Caco-2 (cell line): ENCODE results near the gene TRPC5OS. TPM values are rescaled to one million over a fixed set of nuclear protein-coding genes. Genes with fewer than 3 reads are reported as not detected.

Experiments
- BruUV-seq: library from RNA; stranded (reverse); fragments of 400-500 nt; replicated peaks from 2 replicates; lab custom pipeline; 2021; lab: Mats Ljungman, UMichigan
- CTCF ChIA-PET: fragments of 300-600 bp; sonication (Branson Sonifier 250); formaldehyde crosslinking; loops from one replicate; lab custom pipeline; 2022; ENCODE audit warnings: antibody characterized with exemption; lab: Charles Lee
- POLR2A ChIA-PET: fragments of 300-600 bp; sonication (Branson Sonifier 250); formaldehyde crosslinking; loops from one replicate; lab custom pipeline; 2022; ENCODE audit warnings: antibody characterized with exemption; lab: Charles Lee
- DNase-seq, 2 experiments: peaks; one replicate each; pipeline versions ENCODE4 v3.0.0 to v3.0.0-alpha.2; 2020 to 2022
- H3K27me3 ChIP-seq: replicated peaks from 2 replicates; pipeline ENCODE4 v1.6.0; 2011; ENCODE audit warnings: low read length; ENCODE audit not compliant: control insufficient read depth, insufficient read depth
- H3K36me3 ChIP-seq: 2 replicates; pipeline ENCODE4 v1.5.1; 2011; ENCODE audit warnings: low read length; ENCODE audit not compliant: control insufficient read depth, insufficient read depth
- H3K4me1 ChIP-seq: fragments of 250-450 bp; sonication (Bioruptor Pico); 2 replicates; pipeline ENCODE4 v1.5.1; 2020; ENCODE audit warnings: mild to moderate bottlenecking
- H3K4me3 ChIP-seq: 2 replicates; pipeline ENCODE4 v1.5.1; 2011; ENCODE audit warnings: low read depth, mild to moderate bottlenecking, control low read depth, low read length
- H3K9me3 ChIP-seq: fragments of 250-450 bp; sonication (Bioruptor Pico); 2 replicates; pipeline ENCODE4 v1.5.1; 2020; ENCODE audit warnings: mild to moderate bottlenecking, moderate library complexity
- H3K27ac Mint-ChIP-seq: one replicate; pipeline ENCODE4 v1.8.0; 2022; ENCODE audit warnings: mixed read lengths; ENCODE audit not compliant: unreplicated experiment
- H3K27me3 Mint-ChIP-seq: one replicate; pipeline ENCODE4 v1.8.0; 2022; ENCODE audit warnings: mixed read lengths; ENCODE audit not compliant: insufficient read depth, unreplicated experiment
- H3K36me3 Mint-ChIP-seq: one replicate; pipeline ENCODE4 v1.8.0; 2022; ENCODE audit warnings: mild to moderate bottlenecking, mixed read lengths; ENCODE audit not compliant: insufficient read depth, unreplicated experiment
- H3K4me1 Mint-ChIP-seq: one replicate; pipeline ENCODE4 v1.8.0; 2022; ENCODE audit warnings: low read depth, mixed read lengths; ENCODE audit not compliant: unreplicated experiment
- H3K4me3 Mint-ChIP-seq: one replicate; pipeline ENCODE4 v1.8.0; 2022; ENCODE audit warnings: mild to moderate bottlenecking, moderate library complexity, mixed read lengths; ENCODE audit not compliant: unreplicated experiment
- H3K9me3 Mint-ChIP-seq: one replicate; pipeline ENCODE4 v1.8.0; 2022; ENCODE audit warnings: mixed read lengths; ENCODE audit not compliant: unreplicated experiment
- CTCF ChIP-seq, 2 experiments: fragments of 200-600 bp in 1 of 2; IDR thresholded peaks; 1 replicate in 1 of 2; 2 replicates in 1 of 2; pipeline versions ENCODE4 v1.5.1 to v1.8.0; 2011 to 2022; ENCODE audit warnings: antibody characterized with exemption in 1 of 2, control low read depth in 1 of 2, inconsistent platforms in 1 of 2, low read depth in 1 of 2, low read length in 1 of 2, mild to moderate bottlenecking in 1 of 2, moderate library complexity in 1 of 2; ENCODE audit not compliant: insufficient read depth in 1 of 2, severe bottlenecking in 1 of 2, unreplicated experiment in 1 of 2
- intact Hi-C: fragments of 100-400 bp; cut with micrococcal nuclease; formaldehyde crosslinking; loops from one replicate; pipeline ENCODE4 v1.10.0; 2022; ENCODE audit not compliant: unreplicated experiment
- total RNA-seq: library from RNA; stranded (reverse); gene quantifications from 2 replicates; pipeline ENCODE4 v1.2.3, GENCODE V29; 2022

Gene TRPC5OS
- total RNA-seq, 1 experiment from 2014 or later: not detected

DNA sequence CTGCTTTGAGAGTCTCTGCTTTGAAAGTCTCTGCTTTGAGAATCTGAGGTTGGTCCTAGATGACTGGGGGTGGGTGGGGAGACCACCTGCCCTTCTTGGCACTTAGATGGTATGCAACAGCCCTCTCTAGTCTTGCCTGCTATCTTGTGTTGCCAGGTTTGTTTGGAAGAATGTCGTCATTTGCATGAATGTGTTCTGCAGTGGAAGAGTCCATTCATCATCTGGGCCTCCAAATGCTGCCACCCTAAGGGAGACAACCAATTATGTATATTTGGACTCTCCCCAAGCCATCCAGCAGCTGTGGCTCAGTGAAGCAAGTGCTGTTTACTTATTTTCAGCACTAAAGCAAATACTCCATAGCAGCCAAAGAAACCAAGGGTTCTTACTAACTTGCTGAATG is 44.6 kb upstream of the TRPC5OS start:
- no peaks in the 10 kb centered on the region for H3K27me3 ChIP-seq
- Mint-ChIP-seq H3K4me1 (no peaks in the 10 kb centered on the region), H3K4me3 (no peak overlapping the region), H3K36me3 (no peaks in the 10 kb centered on the region), H3K9me3 (no peaks in the 10 kb centered on the region), H3K27ac (no peak overlapping the region), H3K27me3 (no peaks in the 10 kb centered on the region)
- CTCF ChIA-PET: no interaction called here
- POLR2A ChIA-PET: no interaction called here
- DNase-seq: no peak
- BruUV-seq: no TSS peak
- H3K36me3 ChIP-seq: no peaks in the 10 kb centered on the region
- H3K9me3 ChIP-seq: no peaks in the 10 kb centered on the region
- no peak for TF ChIP-seq CTCF (IDR thresholded peaks at IDR 0.05; ENCODE audit: insufficient read depth in 1 of 2, low read depth in 1 of 2, low read length in 1 of 2, severe bottlenecking in 1 of 2, unreplicated experiment in 1 of 2)
- no peak overlapping the region for H3K4me3 ChIP-seq
- H3K4me1 ChIP-seq: no peaks in the 10 kb centered on the region
- intact Hi-C loops: no loop called here

GRCh38 chrX:111837197-111837596 is 38.8 kb upstream of the TRPC5OS start:
- Histone ChIP-seq H3K4me3 (no peak overlapping the region), H3K27me3 (no peaks in the 10 kb centered on the region), H3K4me1 (no peaks in the 10 kb centered on the region), H3K36me3 (no peaks in the 10 kb centered on the region), H3K9me3 (no peaks in the 10 kb centered on the region)
- TF ChIP-seq CTCF (IDR thresholded peaks at IDR 0.05; ENCODE audit: insufficient read depth in 1 of 2, low read depth in 1 of 2, low read length in 1 of 2, severe bottlenecking in 1 of 2, unreplicated experiment in 1 of 2): no peak
- no TSS peak for BruUV-seq
- Mint-ChIP-seq H3K36me3 (no peaks in the 10 kb centered on the region), H3K4me3 (no peak overlapping the region), H3K9me3 (no peaks in the 10 kb centered on the region), H3K4me1 (no peaks in the 10 kb centered on the region), H3K27ac (no peak overlapping the region), H3K27me3 (no peaks in the 10 kb centered on the region)
- ChIA-PET POLR2A (no interaction called here), CTCF (no interaction called here)
- intact Hi-C loops: no loop called here
- no peak for DNase-seq

DNA sequence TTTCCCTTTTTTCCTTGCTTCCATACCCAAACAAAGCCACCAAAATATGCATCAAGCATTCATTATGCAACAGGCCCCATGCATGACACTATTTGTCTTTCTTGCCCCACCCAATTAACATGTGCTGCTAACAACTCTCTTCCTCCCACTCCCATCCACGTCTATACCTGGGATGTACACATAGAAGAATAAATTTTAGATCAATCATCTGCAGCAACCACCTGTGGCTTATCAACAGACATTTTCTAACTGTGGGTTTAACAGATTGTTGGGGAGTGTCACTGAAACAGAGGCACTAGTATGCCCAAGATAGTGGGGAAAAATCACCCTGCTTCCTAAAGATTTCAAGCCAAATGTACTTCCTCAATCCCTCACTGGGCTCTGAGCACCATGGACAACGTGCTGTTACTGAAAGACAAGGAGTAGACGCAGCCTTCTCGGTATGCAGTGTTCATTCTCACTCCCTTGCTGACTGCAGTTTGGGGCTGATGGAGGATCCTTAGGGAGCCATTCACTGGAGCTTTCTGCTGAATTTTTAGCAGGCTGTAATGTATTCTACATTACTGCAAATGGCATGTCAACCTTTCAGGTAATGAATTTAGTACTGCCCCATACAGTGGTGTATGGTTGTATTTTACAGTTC is 28.4 kb upstream of the TRPC5OS start:
- BruUV-seq: no TSS peak
- H3K27ac Mint-ChIP-seq: no peak overlapping the region
- Histone ChIP-seq H3K4me1 (no peaks in the 10 kb centered on the region), H3K9me3 (no peaks in the 10 kb centered on the region), H3K4me3 (no peak overlapping the region), H3K27me3 (no peaks in the 10 kb centered on the region), H3K36me3 (no peaks in the 10 kb centered on the region)
- CTCF ChIA-PET: no interaction called here
- H3K9me3 Mint-ChIP-seq: no peaks in the 10 kb centered on the region
- H3K36me3 Mint-ChIP-seq: no peaks in the 10 kb centered on the region
- peaks cover 4% of the 10 kb centered on the region for H3K27me3 Mint-ChIP-seq
- H3K4me1 Mint-ChIP-seq: no peaks in the 10 kb centered on the region
- no peak for TF ChIP-seq CTCF (IDR thresholded peaks at IDR 0.05; ENCODE audit: insufficient read depth in 1 of 2, low read depth in 1 of 2, low read length in 1 of 2, severe bottlenecking in 1 of 2, unreplicated experiment in 1 of 2)
- no peak overlapping the region for H3K4me3 Mint-ChIP-seq
- no peak for DNase-seq
- POLR2A ChIA-PET: no interaction called here
- intact Hi-C loops: no loop called here
